ENCODE data around the gene HSPB7.
A peak's percentile ranks its signal among the peaks of the same experiment; 100 is the strongest.
"Not testable (repeated sequence)": the region's sequence is repeated elsewhere in the genome, so short reads cannot be mapped to it uniquely, and the experiment has no call there.

HSPB7 gene

GRCh38 chr1:16028237-16029002 lies 10.6 kb upstream of the HSPB7 start:
- no peak overlapping the region for H3K9ac ChIP-seq (ENCODE audit: low read depth, low read length, poor library complexity)
- H2AFZ ChIP-seq (ENCODE audit: low read length), result no peak overlapping the region
- H3K14ac ChIP-seq (ENCODE audit: low read length), result no peak overlapping the region
- H4K91ac ChIP-seq (ENCODE audit: low read depth, low read length, poor library complexity), result no peak overlapping the region
- H3K27me3 ChIP-seq (ENCODE audit: control insufficient read depth in 3 of 3, insufficient read depth in 3 of 3, low read depth in 1 of 3, low read length in 3 of 3), result peaks cover 0 to 31% (median 0%) of the 10 kb centered on the region in 3 experiments
- H3K4me1 ChIP-seq (ENCODE audit: control insufficient read depth in 2 of 2, insufficient read depth in 1 of 2, low read depth in 1 of 2, low read length in 2 of 2), result peaks cover 3 to 8% of the 10 kb centered on the region in 2 donors
- no peak overlapping the region for H2BK15ac ChIP-seq (ENCODE audit: low read length)
- WGBS, 2 donors (ENCODE audit: extremely low coverage in 2 of 2, insufficient read length in 2 of 2, insufficient replicate concordance in 1 of 2), result no CpG with 5 or more reads among the region's 19 CpGs
- H3K4me2 ChIP-seq (ENCODE audit: insufficient read depth, low read length, poor library complexity, severe bottlenecking), result no peak overlapping the region
- H2BK120ac ChIP-seq (ENCODE audit: low read depth, low read length), result no peak overlapping the region
- no peak overlapping the region for H3K18ac ChIP-seq (ENCODE audit: low read length)
- H2AK5ac ChIP-seq (ENCODE audit: low read depth, low read length), result peak overlapping the region; percentile 80
- H4K8ac ChIP-seq (ENCODE audit: low read depth, low read length), result no peak overlapping the region
- H2BK5ac ChIP-seq (ENCODE audit: low read length), result no peak overlapping the region
- no peak for DNase-seq (ENCODE audit: low spot score)
- no peak overlapping the region for H3K27ac ChIP-seq (replicated peaks; ENCODE audit: low read length)
- no peak overlapping the region for H3K4me3 ChIP-seq (ENCODE audit: low read length in 2 of 2)
- H3K36me3 ChIP-seq (replicated peaks in 1 of 2; ENCODE audit: control insufficient read depth in 2 of 2, insufficient read depth in 2 of 2, low read length in 2 of 2), result no peaks in the 10 kb centered on the region
- H3K79me1 ChIP-seq (ENCODE audit: low read depth, low read length), result no peaks in the 10 kb centered on the region
- no peak overlapping the region for H2BK12ac ChIP-seq (ENCODE audit: low read length)
- H3K23ac ChIP-seq (ENCODE audit: low read depth, low read length, poor library complexity), result no peak overlapping the region
- H3K4ac ChIP-seq (ENCODE audit: low read length), result no peak overlapping the region
- no peaks in the 10 kb centered on the region for H3K9me3 ChIP-seq (replicated peaks in 1 of 2; ENCODE audit: control insufficient read depth in 2 of 2, insufficient read depth in 1 of 2, low read depth in 1 of 2, low read length in 2 of 2)

GRCh38 chr1:16026723-16027484 lies 9.1 kb upstream of the HSPB7 start:
- Histone ChIP-seq H2BK15ac (ENCODE audit: low read length) (peak overlapping the region; percentile 55), H3K9me3 (replicated peaks in 1 of 2; ENCODE audit: control insufficient read depth in 2 of 2, insufficient read depth in 1 of 2, low read depth in 1 of 2, low read length in 2 of 2) (no peaks in the 10 kb centered on the region), H3K14ac (ENCODE audit: low read length) (no peak overlapping the region), H2BK5ac (ENCODE audit: low read length) (peak overlapping the region; percentile 48), H4K91ac (ENCODE audit: low read depth, low read length, poor library complexity) (no peak overlapping the region), H3K9ac (ENCODE audit: low read depth, low read length, poor library complexity) (no peak overlapping the region), H3K18ac (ENCODE audit: low read length) (peak overlapping the region; percentile 90), H2BK120ac (ENCODE audit: low read depth, low read length) (no peak overlapping the region), H3K27me3 (ENCODE audit: control insufficient read depth in 3 of 3, insufficient read depth in 3 of 3, low read depth in 1 of 3, low read length in 3 of 3) (peaks cover 0 to 46% (median 0%) of the 10 kb centered on the region in 3 experiments), H3K4ac (ENCODE audit: low read length) (no peak overlapping the region), H3K4me1 (ENCODE audit: control insufficient read depth in 2 of 2, insufficient read depth in 1 of 2, low read depth in 1 of 2, low read length in 2 of 2) (peaks cover 3 to 6% of the 10 kb centered on the region in 2 donors), H3K4me2 (ENCODE audit: insufficient read depth, low read length, poor library complexity, severe bottlenecking) (peak overlapping the region; percentile 47), H3K4me3 (ENCODE audit: low read length in 2 of 2) (peak overlapping the region in 1 of 2 donors; percentile 72), H2AK5ac (ENCODE audit: low read depth, low read length) (peak overlapping the region; percentile 36), H4K8ac (ENCODE audit: low read depth, low read length) (no peak overlapping the region), H3K36me3 (replicated peaks in 1 of 2; ENCODE audit: control insufficient read depth in 2 of 2, insufficient read depth in 2 of 2, low read length in 2 of 2) (no peaks in the 10 kb centered on the region), H3K27ac (replicated peaks; ENCODE audit: low read length) (no peak overlapping the region), H2BK12ac (ENCODE audit: low read length) (no peak overlapping the region), H2AFZ (ENCODE audit: low read length) (peak overlapping the region; percentile 17), H3K79me1 (ENCODE audit: low read depth, low read length) (no peaks in the 10 kb centered on the region), H3K23ac (ENCODE audit: low read depth, low read length, poor library complexity) (no peak overlapping the region)
- WGBS, 2 donors (ENCODE audit: extremely low coverage in 2 of 2, insufficient read length in 2 of 2, insufficient replicate concordance in 1 of 2), result no CpG with 5 or more reads among the region's 33 CpGs
- peak; percentile 87 for DNase-seq (ENCODE audit: low spot score)

DNA sequence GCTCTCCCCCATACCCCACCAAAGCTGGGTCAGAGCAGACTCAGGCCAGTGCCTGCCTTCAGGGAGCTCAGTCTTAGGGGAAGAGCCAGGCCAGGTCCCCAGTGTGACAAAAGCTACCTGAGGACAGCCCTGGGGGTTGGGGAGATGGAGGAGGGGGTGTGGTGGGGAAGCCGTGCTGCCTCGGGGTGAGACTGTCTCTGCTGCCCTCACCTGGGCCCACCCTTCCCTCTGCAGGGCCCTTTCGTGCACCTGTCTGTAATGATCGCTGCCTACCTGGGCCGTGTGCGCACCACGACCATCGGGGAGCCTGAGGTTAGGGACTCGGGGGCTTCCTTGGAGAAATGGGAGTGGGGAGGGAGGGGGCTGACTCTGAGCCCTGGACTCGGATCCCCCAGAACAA lies 8.5 kb upstream of the HSPB7 start:
- H3K27ac ChIP-seq (replicated peaks; ENCODE audit: low read length); H3K23ac ChIP-seq (ENCODE audit: low read depth, low read length, poor library complexity); H2BK12ac ChIP-seq (ENCODE audit: low read length); H3K36me3 ChIP-seq (replicated peaks in 1 of 2; ENCODE audit: control insufficient read depth in 2 of 2, insufficient read depth in 2 of 2, low read length in 2 of 2); H3K14ac ChIP-seq (ENCODE audit: low read length); H3K9me3 ChIP-seq (replicated peaks in 1 of 2; ENCODE audit: control insufficient read depth in 2 of 2, insufficient read depth in 1 of 2, low read depth in 1 of 2, low read length in 2 of 2); H2BK15ac ChIP-seq (ENCODE audit: low read length); H3K4me1 ChIP-seq (ENCODE audit: control insufficient read depth in 2 of 2, insufficient read depth in 1 of 2, low read depth in 1 of 2, low read length in 2 of 2); H2BK120ac ChIP-seq (ENCODE audit: low read depth, low read length); H4K8ac ChIP-seq (ENCODE audit: low read depth, low read length); H2BK5ac ChIP-seq (ENCODE audit: low read length); H3K79me1 ChIP-seq (ENCODE audit: low read depth, low read length); H2AFZ ChIP-seq (ENCODE audit: low read length); DNase-seq (ENCODE audit: low spot score); H3K9ac ChIP-seq (ENCODE audit: low read depth, low read length, poor library complexity); H4K91ac ChIP-seq (ENCODE audit: low read depth, low read length, poor library complexity); H3K4me3 ChIP-seq (ENCODE audit: low read length in 2 of 2): not testable (repeated sequence)
- no CpG with 5 or more reads among the region's 10 CpGs for WGBS, 2 donors (ENCODE audit: extremely low coverage in 2 of 2, insufficient read length in 2 of 2, insufficient replicate concordance in 1 of 2)
- H3K4me2 ChIP-seq (ENCODE audit: insufficient read depth, low read length, poor library complexity, severe bottlenecking), result peak overlapping the region; percentile 32
- H3K4ac ChIP-seq (ENCODE audit: low read length), result peak overlapping the region; percentile 37
- H2AK5ac ChIP-seq (ENCODE audit: low read depth, low read length), result peak overlapping the region; percentile 86
- peaks cover 0 to 51% (median 0%) of the 10 kb centered on the region in 3 experiments for H3K27me3 ChIP-seq (ENCODE audit: control insufficient read depth in 3 of 3, insufficient read depth in 3 of 3, low read depth in 1 of 3, low read length in 3 of 3)
- peak overlapping the region; percentile 20 for H3K18ac ChIP-seq (ENCODE audit: low read length)

GRCh38 chr1:16023050-16023653 lies 5.3 kb upstream of the HSPB7 start:
- H3K4me2 ChIP-seq (ENCODE audit: insufficient read depth, low read length, poor library complexity, severe bottlenecking), result no peak overlapping the region
- H3K14ac ChIP-seq (ENCODE audit: low read length), result peak overlapping the region; percentile 90
- H3K4me3 ChIP-seq (ENCODE audit: low read length in 2 of 2), result no peak overlapping the region
- H3K79me1 ChIP-seq (ENCODE audit: low read depth, low read length), result no peaks in the 10 kb centered on the region
- no peak overlapping the region for H2BK5ac ChIP-seq (ENCODE audit: low read length)
- H3K9ac ChIP-seq (ENCODE audit: low read depth, low read length, poor library complexity), result no peak overlapping the region
- peaks cover 10 to 11% of the 10 kb centered on the region in 2 donors for H3K4me1 ChIP-seq (ENCODE audit: control insufficient read depth in 2 of 2, insufficient read depth in 1 of 2, low read depth in 1 of 2, low read length in 2 of 2)
- no peak overlapping the region for H3K23ac ChIP-seq (ENCODE audit: low read depth, low read length, poor library complexity)
- H2AFZ ChIP-seq (ENCODE audit: low read length), result no peak overlapping the region
- peaks cover 0 to 75% (median 0%) of the 10 kb centered on the region in 3 experiments for H3K27me3 ChIP-seq (ENCODE audit: control insufficient read depth in 3 of 3, insufficient read depth in 3 of 3, low read depth in 1 of 3, low read length in 3 of 3)
- H4K8ac ChIP-seq (ENCODE audit: low read depth, low read length), result no peak overlapping the region
- WGBS, 2 donors (ENCODE audit: extremely low coverage in 2 of 2, insufficient read length in 2 of 2, insufficient replicate concordance in 1 of 2), result no CpG with 5 or more reads among the region's 7 CpGs
- H4K91ac ChIP-seq (ENCODE audit: low read depth, low read length, poor library complexity), result peak overlapping the region; percentile 24
- H3K36me3 ChIP-seq (replicated peaks in 1 of 2; ENCODE audit: control insufficient read depth in 2 of 2, insufficient read depth in 2 of 2, low read length in 2 of 2), result no peaks in the 10 kb centered on the region
- peak overlapping the region; percentile 44 for H3K18ac ChIP-seq (ENCODE audit: low read length)
- DNase-seq (ENCODE audit: low spot score), result no peak
- H3K9me3 ChIP-seq (replicated peaks in 1 of 2; ENCODE audit: control insufficient read depth in 2 of 2, insufficient read depth in 1 of 2, low read depth in 1 of 2, low read length in 2 of 2), result no peaks in the 10 kb centered on the region
- H2BK12ac ChIP-seq (ENCODE audit: low read length), result peak overlapping the region; percentile 22
- no peak overlapping the region for H2BK120ac ChIP-seq (ENCODE audit: low read depth, low read length)
- H3K4ac ChIP-seq (ENCODE audit: low read length), result no peak overlapping the region
- peak overlapping the region; percentile 6 for H2AK5ac ChIP-seq (ENCODE audit: low read depth, low read length)
- H2BK15ac ChIP-seq (ENCODE audit: low read length), result peak overlapping the region; percentile 87
- H3K27ac ChIP-seq (replicated peaks; ENCODE audit: low read length), result no peak overlapping the region
